A549 (cell line): ENCODE data around the gene ZNF319. TPM values are rescaled to one million over a fixed set of nuclear protein-coding genes. Genes with fewer than 3 reads are reported as not detected.

Experiments
- ATAC-seq, 2 experiments: fragments of 200-7000 bp in 1 of 2; fragments of >200 bp in 1 of 2; cut with Nextera tagmentation in 1 of 2; cut with Tn5 transposase in 1 of 2; 3 replicates each; pipeline versions ENCODE4 v1.8.0 to v1.9.1; 2018 to 2020; ENCODE audit warnings: mild to moderate bottlenecking in 1 of 2, moderate library complexity in 1 of 2
- CTCF ChIA-PET: fragments of 300-600 bp; sonication (Branson Sonifier 250); formaldehyde crosslinking; extraction: SDS; loops from one replicate; lab custom pipeline; 2021; ENCODE audit warnings: antibody characterized with exemption, inconsistent platforms; lab: Yijun Ruan, JAX
- POLR2A ChIA-PET: fragments of 350-600 bp; formaldehyde crosslinking; extraction: SDS; loops from one replicate; lab custom pipeline; 2021; ENCODE audit warnings: antibody characterized with exemption, inconsistent platforms; lab: Yijun Ruan, JAX
- DNase-seq, 2 experiments: peaks; one replicate each; pipeline versions ENCODE4 v3.0.0 to v3.0.0-alpha.2; 2011 to 2016; ENCODE audit warnings: low read depth in 1 of 2, low spot score in 1 of 2
- FAIRE-seq: peaks from 2 replicates; lab custom pipeline; 2011; peaks lifted over from hg19 to GRCh38; lab: Jason Lieb, UNC
- H3K27ac ChIP-seq, 2 experiments: fragments of >200 bp; sonication (Bioruptor Twin); formaldehyde crosslinking; 3 replicates each; pipeline ENCODE4 v1.5.1; 2016 to 2017
- H3K4me1 ChIP-seq: fragments of >200 bp; sonication (Bioruptor Twin); formaldehyde crosslinking; 3 replicates; pipeline ENCODE4 v1.6.1; 2016
- H3K4me2 ChIP-seq: fragments of >200 bp; sonication (Bioruptor Twin); formaldehyde crosslinking; 3 replicates; pipeline ENCODE4 v1.6.1; 2016
- H3K4me3 ChIP-seq: fragments of >200 bp; sonication (Bioruptor Twin); formaldehyde crosslinking; 3 replicates; pipeline ENCODE4 v1.5.1; 2016
- H3K9me3 ChIP-seq: fragments of >200 bp; sonication (Bioruptor Twin); formaldehyde crosslinking; 3 replicates; pipeline ENCODE4 v1.6.1; 2016
- CTCF ChIP-seq: fragments of >200 bp; sonication (Bioruptor Twin); formaldehyde crosslinking; IDR thresholded peaks from 3 replicates; pipeline ENCODE4 v1.5.1; 2016
- ESRRA ChIP-seq: fragments of 150-350 bp; IDR thresholded peaks from 2 replicates; pipeline ENCODE4 v1.6.1; 2014; ENCODE audit warnings: mild to moderate bottlenecking, low read length, borderline replicate concordance
- GATA3 ChIP-seq: IDR thresholded peaks from 2 replicates; pipeline ENCODE4 v1.6.1; 2012; ENCODE audit warnings: borderline replicate concordance
- HDAC2 ChIP-seq: fragments of 200-600 bp; sonication (generic); IDR thresholded peaks from 2 replicates; pipeline ENCODE4 v1.6.1; 2016
- HMGXB4 ChIP-seq: fragments of 250-450 bp; sonication (Bioruptor Pico); IDR thresholded peaks from 2 replicates; pipeline ENCODE4 v1.5.0; 2021; ENCODE audit warnings: mild to moderate bottlenecking, moderate library complexity, borderline replicate concordance
- JUN ChIP-seq, 2 experiments: fragments of >200 bp; sonication (Bioruptor Twin); formaldehyde crosslinking; IDR thresholded peaks; 2 replicates in 1 of 2; 3 replicates in 1 of 2; pipeline ENCODE4 v1.6.1; 2016 to 2017
- KDM5A ChIP-seq: fragments of 200-600 bp; sonication (generic); IDR thresholded peaks from 2 replicates; pipeline ENCODE4 v1.6.1; 2016; ENCODE audit warnings: antibody characterized with exemption, mild to moderate bottlenecking
- NPAS2 ChIP-seq: fragments of 250-450 bp; sonication (Bioruptor Pico); IDR thresholded peaks from 2 replicates; pipeline ENCODE4 v1.8.0; 2022; ENCODE audit warnings: mild to moderate bottlenecking, moderate library complexity, borderline replicate concordance
- POLR2AphosphoS2 ChIP-seq: conservative IDR thresholded peaks from 2 replicates; pipeline ENCODE4 v1.6.1; 2012; ENCODE audit warnings: low read length, improper control_type of control experiment, inconsistent platforms
- RCOR1 ChIP-seq: fragments of 150-350 bp; IDR thresholded peaks from 2 replicates; pipeline ENCODE4 v1.6.1; 2014; ENCODE audit warnings: antibody characterized with exemption, low read length, low read depth
- SMC3 ChIP-seq: fragments of >200 bp; sonication (Bioruptor Twin); formaldehyde crosslinking; IDR thresholded peaks from 3 replicates; pipeline ENCODE4 v1.6.1; 2018; ENCODE audit warnings: inconsistent platforms
- TFCP2L1 ChIP-seq: fragments of 250-450 bp; sonication (Bioruptor Pico); IDR thresholded peaks from 2 replicates; pipeline ENCODE4 v1.5.0; 2021; ENCODE audit warnings: mild to moderate bottlenecking
- TP53 ChIP-seq: fragments of 250-450 bp; sonication (Bioruptor Pico); IDR thresholded peaks from 2 replicates; pipeline ENCODE4 v1.5.0; 2021; ENCODE audit warnings: mild to moderate bottlenecking, moderate library complexity
- ZC3H11A ChIP-seq: fragments of 450-650 bp; IDR thresholded peaks from 2 replicates; pipeline ENCODE4 v1.6.1; 2014; ENCODE audit warnings: antibody characterized with exemption, mild to moderate bottlenecking
- WGBS: methylation state at CpG from one replicate; pipeline ENCODE4 v1.1.6; 2017; ENCODE audit errors: missing lambda C conversion rate; 5-methylcytosine and 5-hydroxymethylcytosine counted together
- polyA plus RNA-seq, 4 experiments: library from polyadenylated mRNA; depleted of rRNA in 3 of 4; stranded (reverse); fragments of >200 nt; fragmentation: RNase III in 1 of 4; extraction: RNeasy Plus Mini Kit Qiagen cat#74134 plus additional on column Dnase treatment in 1 of 4; gene quantifications; 2 replicates in 3 of 4; 3 replicates in 1 of 4; pipeline ENCODE4 v1.2.3, GENCODE V29; 2011 to 2017
- TF ChIP-seq, protein P1 (sequence below): fragments of 200-600 bp; sonication (generic); IDR thresholded peaks from 2 replicates; pipeline ENCODE4 v1.6.1; 2016; ENCODE audit warnings: antibody characterized with exemption, mild to moderate bottlenecking, moderate library complexity
- TF ChIP-seq, protein P2 (sequence below): IDR thresholded peaks from 2 replicates; pipeline ENCODE4 v1.6.1; 2012
- TF ChIP-seq, protein P3 (sequence below): fragments of 250-450 bp; sonication (Bioruptor Pico); IDR thresholded peaks from 2 replicates; pipeline ENCODE4 v1.5.0; 2020; ENCODE audit warnings: low read depth, mild to moderate bottlenecking, moderate library complexity
- TF ChIP-seq, protein P4 (sequence below): fragments of >200 bp; sonication (Bioruptor Twin); formaldehyde crosslinking; IDR thresholded peaks from 2 replicates; pipeline ENCODE4 v1.6.1; 2016

The ZNF319 gene
- polyA plus RNA-seq, 2 of the 4 experiments (the other 2 are of a cell fraction) = 10.8 to 11.3 TPM

- no peak overlapping the region for H3K27ac ChIP-seq
- no peak overlapping the region for H3K4me3 ChIP-seq
- TF ChIP-seq HMGXB4 (CRISPR knock-in tag) (no peak), POLR2AphosphoS2 (no peak), HDAC2 (no peak), SMC3 (no peak), KDM5A (no peak), TP53 (CRISPR knock-in tag) (no peak), ZC3H11A (no peak), RCOR1 (no peak), ESRRA (no peak), GATA3 (no peak), NPAS2 (CRISPR knock-in tag) (no peak), TFCP2L1 (no peak), JUN (IDR thresholded peaks at IDR 0.05) (no peak), CTCF (no peak)
- TF ChIP-seq, protein P1, sequence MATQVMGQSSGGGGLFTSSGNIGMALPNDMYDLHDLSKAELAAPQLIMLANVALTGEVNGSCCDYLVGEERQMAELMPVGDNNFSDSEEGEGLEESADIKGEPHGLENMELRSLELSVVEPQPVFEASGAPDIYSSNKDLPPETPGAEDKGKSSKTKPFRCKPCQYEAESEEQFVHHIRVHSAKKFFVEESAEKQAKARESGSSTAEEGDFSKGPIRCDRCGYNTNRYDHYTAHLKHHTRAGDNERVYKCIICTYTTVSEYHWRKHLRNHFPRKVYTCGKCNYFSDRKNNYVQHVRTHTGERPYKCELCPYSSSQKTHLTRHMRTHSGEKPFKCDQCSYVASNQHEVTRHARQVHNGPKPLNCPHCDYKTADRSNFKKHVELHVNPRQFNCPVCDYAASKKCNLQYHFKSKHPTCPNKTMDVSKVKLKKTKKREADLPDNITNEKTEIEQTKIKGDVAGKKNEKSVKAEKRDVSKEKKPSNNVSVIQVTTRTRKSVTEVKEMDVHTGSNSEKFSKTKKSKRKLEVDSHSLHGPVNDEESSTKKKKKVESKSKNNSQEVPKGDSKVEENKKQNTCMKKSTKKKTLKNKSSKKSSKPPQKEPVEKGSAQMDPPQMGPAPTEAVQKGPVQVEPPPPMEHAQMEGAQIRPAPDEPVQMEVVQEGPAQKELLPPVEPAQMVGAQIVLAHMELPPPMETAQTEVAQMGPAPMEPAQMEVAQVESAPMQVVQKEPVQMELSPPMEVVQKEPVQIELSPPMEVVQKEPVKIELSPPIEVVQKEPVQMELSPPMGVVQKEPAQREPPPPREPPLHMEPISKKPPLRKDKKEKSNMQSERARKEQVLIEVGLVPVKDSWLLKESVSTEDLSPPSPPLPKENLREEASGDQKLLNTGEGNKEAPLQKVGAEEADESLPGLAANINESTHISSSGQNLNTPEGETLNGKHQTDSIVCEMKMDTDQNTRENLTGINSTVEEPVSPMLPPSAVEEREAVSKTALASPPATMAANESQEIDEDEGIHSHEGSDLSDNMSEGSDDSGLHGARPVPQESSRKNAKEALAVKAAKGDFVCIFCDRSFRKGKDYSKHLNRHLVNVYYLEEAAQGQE = no peak
- TF ChIP-seq, protein P2, sequence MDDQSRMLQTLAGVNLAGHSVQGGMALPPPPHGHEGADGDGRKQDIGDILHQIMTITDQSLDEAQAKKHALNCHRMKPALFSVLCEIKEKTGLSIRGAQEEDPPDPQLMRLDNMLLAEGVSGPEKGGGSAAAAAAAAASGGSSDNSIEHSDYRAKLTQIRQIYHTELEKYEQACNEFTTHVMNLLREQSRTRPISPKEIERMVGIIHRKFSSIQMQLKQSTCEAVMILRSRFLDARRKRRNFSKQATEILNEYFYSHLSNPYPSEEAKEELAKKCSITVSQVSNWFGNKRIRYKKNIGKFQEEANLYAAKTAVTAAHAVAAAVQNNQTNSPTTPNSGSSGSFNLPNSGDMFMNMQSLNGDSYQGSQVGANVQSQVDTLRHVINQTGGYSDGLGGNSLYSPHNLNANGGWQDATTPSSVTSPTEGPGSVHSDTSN = no peak
- TF ChIP-seq, protein P3, sequence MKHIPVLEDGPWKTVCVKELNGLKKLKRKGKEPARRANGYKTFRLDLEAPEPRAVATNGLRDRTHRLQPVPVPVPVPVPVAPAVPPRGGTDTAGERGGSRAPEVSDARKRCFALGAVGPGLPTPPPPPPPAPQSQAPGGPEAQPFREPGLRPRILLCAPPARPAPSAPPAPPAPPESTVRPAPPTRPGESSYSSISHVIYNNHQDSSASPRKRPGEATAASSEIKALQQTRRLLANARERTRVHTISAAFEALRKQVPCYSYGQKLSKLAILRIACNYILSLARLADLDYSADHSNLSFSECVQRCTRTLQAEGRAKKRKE = no peak
- TF ChIP-seq, protein P4, sequence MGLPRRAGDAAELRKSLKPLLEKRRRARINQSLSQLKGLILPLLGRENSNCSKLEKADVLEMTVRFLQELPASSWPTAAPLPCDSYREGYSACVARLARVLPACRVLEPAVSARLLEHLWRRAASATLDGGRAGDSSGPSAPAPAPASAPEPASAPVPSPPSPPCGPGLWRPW = no peak
- TF ChIP-seq, all 56 proteins: peak for 0
- Histone ChIP-seq H3K9me3 (no peaks in the 10 kb centered on the region), H3K4me1 (peaks cover 8% of the 10 kb centered on the region), H3K4me2 (no peak overlapping the region)
- FAIRE-seq (no peak), ATAC-seq (no peak), DNase-seq (no peak)
- ChIA-PET CTCF (interaction anchor here (1.1 to 5.8 kb wide), 3 partner anchors 16 to 83 kb away, joined by 3 to 31 read pairs (median 3); no protein-coding TSS in a partner anchor), POLR2A (no interaction called here)
- WGBS = 87% methylated on average over 5 of the region's 5 CpGs
Observed at GRCh38 chr16:57982385-57982784, 18.1 kb downstream of the ZNF319 start.
